H1 (cell line): Measurements from ENCODE around the gene TBC1D10A. TPM values are rescaled to one million over a fixed set of nuclear protein-coding genes. Genes with fewer than 3 reads are reported as not detected.
A peak's percentile ranks its signal among the peaks of the same experiment; 100 is the strongest.

Experiments
- CTCF ChIA-PET: fragments of 300-600 bp; sonication (Branson Sonifier 250); formaldehyde crosslinking; loops from one replicate; lab custom pipeline; 2021; ENCODE audit not compliant: partially characterized antibody; lab: Charles Lee
- POLR2A ChIA-PET: fragments of 300-600 bp; sonication (Branson Sonifier 250); formaldehyde crosslinking; loops from one replicate; lab custom pipeline; 2021; ENCODE audit warnings: inconsistent platforms; ENCODE audit not compliant: partially characterized antibody; lab: Charles Lee
- DNase-seq, 2 experiments: peaks; one replicate each; pipeline versions ENCODE4 v3.0.0 to v3.0.0-alpha.2; 2010 to 2022; ENCODE audit warnings: low spot score in 2 of 2, low read depth in 1 of 2, mixed read lengths in 1 of 2
- FAIRE-seq: peaks from 2 replicates; lab custom pipeline; 2011; peaks lifted over from hg19 to GRCh38; lab: Jason Lieb, UNC
- H2AFZ ChIP-seq: 2 replicates; pipeline ENCODE4 v1.8.1; 2012; ENCODE audit warnings: low read length, inconsistent platforms
- H2AK5ac ChIP-seq: 2 replicates; pipeline ENCODE4 v1.6.1; 2013; ENCODE audit warnings: low read depth, low read length
- H2BK120ac ChIP-seq: replicated peaks from 2 replicates; pipeline ENCODE3; 2013; ENCODE audit warnings: low read depth, low read length, inconsistent platforms
- H2BK12ac ChIP-seq: 2 replicates; pipeline ENCODE4 v1.6.1; 2013; ENCODE audit warnings: low read depth, low read length
- H2BK15ac ChIP-seq: 2 replicates; pipeline ENCODE4 v1.6.1; 2013; ENCODE audit warnings: low read length
- H2BK20ac ChIP-seq: 2 replicates; pipeline ENCODE4 v1.6.1; 2013; ENCODE audit warnings: low read length
- H2BK5ac ChIP-seq: 2 replicates; pipeline ENCODE4 v1.6.1; 2013; ENCODE audit warnings: low read depth, low read length
- H3K14ac ChIP-seq: 2 replicates; pipeline ENCODE4 v1.6.1; 2013; ENCODE audit warnings: inconsistent platforms; ENCODE audit not compliant: insufficient read length
- H3K18ac ChIP-seq: 2 replicates; pipeline ENCODE4 v1.6.1; 2013; ENCODE audit warnings: low read length; ENCODE audit errors: extremely low read depth
- H3K23ac ChIP-seq: 2 replicates; pipeline ENCODE4 v1.6.1; 2013; ENCODE audit warnings: inconsistent platforms; ENCODE audit not compliant: insufficient read length
- H3K23me2 ChIP-seq: 2 replicates; pipeline ENCODE4 v1.6.1; 2013; ENCODE audit warnings: low read depth, low read length
- H3K27ac ChIP-seq: 2 replicates; pipeline ENCODE4 v1.6.1; 2011; ENCODE audit warnings: low read depth, low read length, inconsistent platforms
- H3K27me3 ChIP-seq, 4 experiments: replicated peaks in 1 of 4; 1 replicate in 1 of 4; 2 replicates in 3 of 4; pipeline versions ENCODE4 v1.6.1 to v1.8.1; 2011 to 2013; ENCODE audit warnings: low read length in 3 of 4, mild to moderate bottlenecking in 3 of 4, inconsistent platforms in 2 of 4, mixed read lengths in 2 of 4, moderate library complexity in 1 of 4; ENCODE audit not compliant: control insufficient read depth in 3 of 4, insufficient read depth in 3 of 4; ENCODE audit errors: extremely low read depth in 1 of 4
- H3K36me3 ChIP-seq, 4 experiments: 2 replicates each; pipeline versions ENCODE4 v1.6.1 to v1.8.1; 2011 to 2013; ENCODE audit warnings: mild to moderate bottlenecking in 4 of 4, low read length in 3 of 4, moderate library complexity in 2 of 4, control low read depth in 1 of 4, inconsistent platforms in 1 of 4; ENCODE audit not compliant: insufficient read depth in 4 of 4, control insufficient read depth in 2 of 4
- H3K4ac ChIP-seq: replicated peaks from 2 replicates; pipeline ENCODE3; 2013; ENCODE audit warnings: low read length, low read depth, mixed read lengths, inconsistent platforms; ENCODE audit not compliant: insufficient read length
- H3K4me1 ChIP-seq, 4 experiments: replicated peaks in 1 of 4; 1 replicate in 1 of 4; 2 replicates in 3 of 4; pipeline versions ENCODE4 v1.6.1 to v1.8.1; 2011 to 2013; ENCODE audit warnings: low read length in 3 of 4, inconsistent platforms in 2 of 4, mixed read lengths in 1 of 4; ENCODE audit not compliant: insufficient read depth in 4 of 4, control insufficient read depth in 3 of 4
- H3K4me2 ChIP-seq, 2 experiments: 2 replicates each; pipeline versions ENCODE4 v1.6.1 to v1.8.1; 2011 to 2013; ENCODE audit warnings: low read depth in 2 of 2, low read length in 2 of 2, control low read depth in 1 of 2, inconsistent platforms in 1 of 2, mild to moderate bottlenecking in 1 of 2; ENCODE audit not compliant: insufficient read depth in 1 of 2
- H3K4me3 ChIP-seq, 4 experiments: fragments of 200-600, 300-600 bp in 1 of 4; sonication (generic), shearing (Covaris generic), sonication (Bioruptor Twin) in 1 of 4; 2 replicates each; pipeline versions ENCODE4 v1.5.1 to v1.8.1; 2011 to 2016; ENCODE audit warnings: low read length in 4 of 4, low read depth in 3 of 4, control low read depth in 2 of 4, inconsistent platforms in 2 of 4, mild to moderate bottlenecking in 2 of 4, mixed read lengths in 1 of 4, moderate library complexity in 1 of 4; ENCODE audit not compliant: insufficient read depth in 2 of 4; ENCODE audit errors: extremely low read depth in 1 of 4
- H3K56ac ChIP-seq: replicated peaks from 2 replicates; pipeline ENCODE3; 2013; ENCODE audit warnings: low read depth, mild to moderate bottlenecking, mixed read lengths, low read length, inconsistent platforms; ENCODE audit not compliant: insufficient read length
- H3K79me1 ChIP-seq: 2 replicates; pipeline ENCODE4 v1.6.1; 2013; ENCODE audit warnings: low read depth, low read length, control low read depth
- H3K79me2 ChIP-seq, 2 experiments: 2 replicates each; pipeline versions ENCODE4 v1.6.1 to v1.8.1; 2012 to 2013; ENCODE audit warnings: low read length in 2 of 2, mild to moderate bottlenecking in 2 of 2, inconsistent platforms in 1 of 2; ENCODE audit not compliant: insufficient read depth in 2 of 2, control insufficient read depth in 1 of 2
- H3K9ac ChIP-seq, 4 experiments: replicated peaks in 1 of 4; 1 replicate in 1 of 4; 2 replicates in 3 of 4; pipeline versions ENCODE4 v1.6.1 to v1.8.1; 2011 to 2013; ENCODE audit warnings: low read depth in 3 of 4, low read length in 3 of 4, control low read depth in 2 of 4, mild to moderate bottlenecking in 2 of 4, moderate library complexity in 2 of 4, inconsistent platforms in 1 of 4; ENCODE audit errors: extremely low read depth in 1 of 4
- H3K9me3 ChIP-seq, 2 experiments: 2 replicates each; pipeline versions ENCODE4 v1.6.1 to v1.8.1; 2012 to 2013; ENCODE audit warnings: mild to moderate bottlenecking in 2 of 2, moderate library complexity in 2 of 2, control low read depth in 1 of 2, inconsistent platforms in 1 of 2, low read depth in 1 of 2, low read length in 1 of 2, mixed read lengths in 1 of 2; ENCODE audit not compliant: insufficient read depth in 2 of 2
- H4K20me1 ChIP-seq, 2 experiments: replicated peaks in 1 of 2; 2 replicates each; pipeline versions ENCODE3 to v1.8.1; 2011 to 2013; ENCODE audit warnings: inconsistent platforms in 2 of 2, low read length in 2 of 2, mild to moderate bottlenecking in 1 of 2; ENCODE audit not compliant: insufficient read depth in 2 of 2, control insufficient read depth in 1 of 2
- H4K5ac ChIP-seq: 2 replicates; pipeline ENCODE4 v1.6.1; 2013; ENCODE audit warnings: low read length, low read depth, mixed read lengths, inconsistent platforms; ENCODE audit not compliant: insufficient read length
- H4K8ac ChIP-seq: 2 replicates; pipeline ENCODE4 v1.8.0; 2013; ENCODE audit warnings: mild to moderate bottlenecking, moderate library complexity, low read length, inconsistent platforms; ENCODE audit not compliant: insufficient read depth; ENCODE audit errors: extremely low read depth
- H4K91ac ChIP-seq: replicated peaks from 2 replicates; pipeline ENCODE3; 2013; ENCODE audit warnings: low read length, mixed read lengths, inconsistent platforms; ENCODE audit not compliant: insufficient read length
- HDAC2 ChIP-seq, 2 experiments: fragments of 300-600 bp in 1 of 2; sonication (generic) in 1 of 2; IDR thresholded peaks; 2 replicates each; pipeline ENCODE4 v1.6.1; 2011 to 2012; ENCODE audit warnings: low read depth in 2 of 2, low read length in 2 of 2, mild to moderate bottlenecking in 2 of 2, moderate library complexity in 2 of 2, borderline replicate concordance in 1 of 2, inconsistent platforms in 1 of 2
- HDAC6 ChIP-seq: IDR thresholded peaks from one replicate; pipeline ENCODE4 v1.7.1; 2012; ENCODE audit warnings: low read depth, mild to moderate bottlenecking, inconsistent platforms, low read length, moderate library complexity
- NANOG ChIP-seq: IDR thresholded peaks from 2 replicates; pipeline ENCODE4 v1.6.1; 2011; ENCODE audit warnings: low read length, low read depth, mild to moderate bottlenecking, inconsistent platforms; ENCODE audit not compliant: insufficient read depth, poor library complexity, severe bottlenecking
- SIX5 ChIP-seq: IDR thresholded peaks from 2 replicates; pipeline ENCODE4 v1.6.1; 2011; ENCODE audit warnings: mild to moderate bottlenecking, low read depth, low read length
- WGBS, 2 experiments: shearing (Covaris generic) in 1 of 2; methylation state at CpG; one replicate each; pipeline versions ENCODE4 v1.1.6 to v1.1.7; 2013 to 2015; ENCODE audit warnings: low lambda C conversion rate in 2 of 2, mixed read lengths in 2 of 2, inconsistent platforms in 1 of 2, low coverage in 1 of 2, missing lambda C conversion rate in 1 of 2; ENCODE audit not compliant: insufficient replicate concordance in 2 of 2, insufficient coverage in 1 of 2, insufficient read length in 1 of 2; ENCODE audit errors: extremely low coverage in 1 of 2, missing lambda C conversion rate in 1 of 2; 5-methylcytosine and 5-hydroxymethylcytosine counted together
- polyA plus RNA-seq, 7 experiments: library from polyadenylated mRNA; depleted of rRNA in 3 of 7; stranded (reverse) in 5 of 7; unstranded in 2 of 7; fragments of >200 nt in 5 of 7; fragments of 200-250 nt in 2 of 7; gene quantifications; 1 replicate in 5 of 7; 2 replicates in 1 of 7; 4 replicates in 1 of 7; pipeline versions ENCODE4 v1.2.1 to v1.2.3, GENCODE V29; 2011 to 2013; ENCODE audit warnings: missing spikeins in 2 of 7, mixed read lengths in 2 of 7
- total RNA-seq: library from RNA; stranded (reverse); fragmentation: NEBNext Ultra II Directional; extraction: Animal tissue kit (Norgen Biotek cat#: 25700); gene quantifications from 2 replicates; pipeline ENCODE4 v1.2.1, GENCODE V29; 2021

TBC1D10A gene
- total and polyA plus RNA-seq, 2 of the 8 experiments (the other 6 are each of a cell fraction or from before 2014, with no cell fraction given): 5.4 to 7.0 TPM

DNA sequence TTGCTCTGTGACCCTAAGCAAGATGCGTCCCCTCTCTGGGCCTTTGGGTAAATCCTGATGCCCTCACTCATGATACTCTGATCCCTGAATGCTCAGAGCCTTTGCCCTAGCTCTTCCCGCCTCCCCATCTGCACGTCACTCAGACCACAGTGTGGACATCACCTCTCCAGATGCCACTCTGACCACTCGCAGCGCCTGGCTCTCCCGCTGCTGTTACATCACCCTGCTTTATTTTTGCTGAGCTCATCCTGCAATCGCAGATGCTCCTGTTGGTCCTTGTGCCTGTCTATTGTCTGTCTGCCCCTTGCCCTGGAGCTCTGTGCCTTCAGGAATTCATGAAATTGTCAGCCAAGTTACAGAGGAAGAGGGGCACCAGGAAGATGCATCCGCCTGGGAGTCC is 65.6 kb downstream of the TBC1D10A start:
- no peak overlapping the region; the same call in 1 of the 2 replicates for H3K18ac ChIP-seq
- H3K4me2 ChIP-seq: no peak overlapping the region
- peaks cover 3 to 17% (median 9%) of the 10 kb centered on the region in 4 experiments for H3K4me1 ChIP-seq
- H4K91ac ChIP-seq: peak overlapping the region; percentile 77
- H3K14ac ChIP-seq: no peak overlapping the region
- no peaks in the 10 kb centered on the region for H3K23me2 ChIP-seq
- H3K79me2 ChIP-seq: no peaks in the 10 kb centered on the region
- H3K4me3 ChIP-seq: no peak overlapping the region
- TF ChIP-seq HDAC2 (IDR thresholded peaks at IDR 0.05; ENCODE audit: borderline replicate concordance in 1 of 2, low read depth in 2 of 2, low read length in 2 of 2) (no peak), HDAC6 (no peak), NANOG (no peak), SIX5 (no peak)
- no peaks in the 10 kb centered on the region for H3K79me1 ChIP-seq
- H3K56ac ChIP-seq: no peak overlapping the region
- no peak overlapping the region for H2BK15ac ChIP-seq
- H3K36me3 ChIP-seq: no peaks in the 10 kb centered on the region
- H2BK20ac ChIP-seq: no peak overlapping the region
- no peak overlapping the region for H3K9ac ChIP-seq
- no peaks in the 10 kb centered on the region for H3K9me3 ChIP-seq
- H3K27me3 ChIP-seq: peaks cover 0 to 2% (median 0%) of the 10 kb centered on the region in 4 experiments; a peak in 2 of 7 replicates
- POLR2A ChIA-PET: interaction anchor here (1.4 to 1.6 kb wide), 2 partner anchors 11 to 15 kb away, joined by 3 to 4 read pairs; no protein-coding TSS in a partner anchor
- DNase-seq: no peak
- no peak for FAIRE-seq
- no peaks in the 10 kb centered on the region for H4K20me1 ChIP-seq
- H4K5ac ChIP-seq: no peak overlapping the region
- 96% methylated on average over 8 of the region's 8 CpGs; no CpG with 5 or more reads in 1 of the 2 experiments for WGBS, 2 experiments
- H2AFZ ChIP-seq: no peak overlapping the region; the same call in 1 of the 2 replicates
- H3K23ac ChIP-seq: no peak overlapping the region
- H3K27ac ChIP-seq: no peak overlapping the region
- CTCF ChIA-PET: interaction anchor here (1.0 to 3.5 kb wide), 8 partner anchors 12 to 154 kb away, joined by 3 to 17 read pairs (median 4); no protein-coding TSS in a partner anchor
- H2AK5ac ChIP-seq: no peak overlapping the region
- no peak overlapping the region for H2BK5ac ChIP-seq
- no peak overlapping the region for H4K8ac ChIP-seq
- peak overlapping the region; percentile 35 for H3K4ac ChIP-seq
- H2BK12ac ChIP-seq: peak overlapping the region; percentile 22; the same call in 1 of the 2 replicates
- H2BK120ac ChIP-seq: no peak overlapping the region
